Mesendoderm (in vitro differentiated cells): Measurements from ENCODE around the gene FGF2.
A peak's percentile ranks its signal among the peaks of the same experiment; 100 is the strongest.

ENCODE experiments used
- DNase-seq: peaks from one replicate; pipeline ENCODE4 v3.0.0; 2013
- H2AK5ac ChIP-seq: 2 replicates; pipeline ENCODE4 v1.6.1; 2013; ENCODE audit warnings: low read length, inconsistent platforms
- H2BK120ac ChIP-seq: 2 replicates; pipeline ENCODE4 v1.6.1; 2013; ENCODE audit warnings: low read depth, mild to moderate bottlenecking, low read length, moderate library complexity, mixed read lengths
- H2BK15ac ChIP-seq: replicated peaks from 2 replicates; pipeline ENCODE4 v1.6.1; 2013; ENCODE audit warnings: low read depth, mild to moderate bottlenecking, moderate library complexity
- H2BK5ac ChIP-seq: 2 replicates; pipeline ENCODE4 v1.6.1; 2013; ENCODE audit warnings: low read length, inconsistent platforms
- H3K18ac ChIP-seq: 2 replicates; pipeline ENCODE4 v1.6.1; 2013; ENCODE audit warnings: mild to moderate bottlenecking, low read length, mixed read lengths
- H3K23ac ChIP-seq: one replicate; pipeline ENCODE4 v1.6.1; 2013; ENCODE audit warnings: low read length
- H3K27ac ChIP-seq: 2 replicates; pipeline ENCODE4 v1.5.1; 2013; ENCODE audit warnings: low read depth, mild to moderate bottlenecking, inconsistent platforms, low read length, moderate library complexity
- H3K27me3 ChIP-seq: 2 replicates; pipeline ENCODE4 v1.6.1; 2013; ENCODE audit warnings: low read length, control low read depth, mild to moderate bottlenecking, inconsistent platforms; ENCODE audit not compliant: insufficient read depth, poor library complexity
- H3K36me3 ChIP-seq: 2 replicates; pipeline ENCODE4 v1.6.1; 2013; ENCODE audit warnings: low read length, inconsistent platforms; ENCODE audit not compliant: control insufficient read depth, insufficient read depth
- H3K4ac ChIP-seq: one replicate; pipeline ENCODE4 v1.6.1; 2013; ENCODE audit warnings: low read depth, mild to moderate bottlenecking, low read length, moderate library complexity
- H3K4me1 ChIP-seq: 2 replicates; pipeline ENCODE4 v1.6.1; 2013; ENCODE audit warnings: low read depth, low read length, inconsistent platforms; ENCODE audit not compliant: control insufficient read depth
- H3K4me2 ChIP-seq: 2 replicates; pipeline ENCODE4 v1.6.1; 2013; ENCODE audit warnings: low read length
- H3K4me3 ChIP-seq: 2 replicates; pipeline ENCODE4 v1.5.1; 2013; ENCODE audit warnings: mild to moderate bottlenecking, low read length
- H3K56ac ChIP-seq: one replicate; pipeline ENCODE4 v1.6.1; 2013; ENCODE audit warnings: low read length
- H3K79me1 ChIP-seq: 2 replicates; pipeline ENCODE4 v1.6.1; 2013; ENCODE audit warnings: low read length, inconsistent platforms
- H3K79me2 ChIP-seq: 2 replicates; pipeline ENCODE4 v1.6.1; 2013; ENCODE audit warnings: mild to moderate bottlenecking, low read length; ENCODE audit not compliant: control insufficient read depth, insufficient read depth
- H3K9ac ChIP-seq: 2 replicates; pipeline ENCODE4 v1.6.1; 2013; ENCODE audit warnings: low read length, inconsistent platforms
- H4K5ac ChIP-seq: one replicate; pipeline ENCODE4 v1.6.1; 2013; ENCODE audit warnings: low read length
- H4K8ac ChIP-seq: one replicate; pipeline ENCODE4 v1.6.1; 2013; ENCODE audit warnings: low read depth, mild to moderate bottlenecking, control low read depth, low read length, moderate library complexity
- WGBS: extraction: QIAGEN DNeasy Blood & Tissue Kit; methylation state at CpG from one replicate; pipeline ENCODE4 v1.1.7; 2013; ENCODE audit warnings: low lambda C conversion rate, missing lambda C conversion rate; ENCODE audit not compliant: insufficient coverage; ENCODE audit errors: extremely low coverage; 5-methylcytosine and 5-hydroxymethylcytosine counted together

FGF2 gene

DNA sequence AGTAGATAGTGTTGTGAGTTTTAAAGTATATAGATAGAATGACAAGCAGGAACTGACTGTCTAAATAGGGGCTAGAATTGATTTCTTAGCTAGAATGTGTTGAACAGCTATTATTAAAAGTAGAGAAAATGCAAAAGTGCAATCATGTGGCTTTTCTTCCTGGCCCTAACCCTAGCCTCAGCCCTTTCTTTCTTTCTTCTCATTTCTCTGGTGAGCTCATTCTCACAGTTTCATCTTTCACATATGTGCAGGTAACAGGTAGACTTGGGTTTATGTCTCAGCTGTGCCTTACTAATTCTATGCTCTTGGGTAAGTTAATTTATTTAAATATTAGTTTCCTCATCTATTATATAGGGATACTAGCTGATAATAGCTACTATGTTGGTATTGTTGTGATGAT lies 24.9 kb downstream of the FGF2 start:
- H3K4me2 ChIP-seq: no peak overlapping the region
- H3K79me1 ChIP-seq: peaks cover 9% of the 10 kb centered on the region
- DNase-seq: no peak
- H3K27ac ChIP-seq: no peak overlapping the region
- no peak overlapping the region for H2BK5ac ChIP-seq
- no peak overlapping the region for H2BK15ac ChIP-seq
- H3K56ac ChIP-seq: no peak overlapping the region
- no peak overlapping the region for H2AK5ac ChIP-seq
- H4K8ac ChIP-seq: no peak overlapping the region
- H3K79me2 ChIP-seq: peaks cover 66% of the 10 kb centered on the region
- no peaks in the 10 kb centered on the region for H3K36me3 ChIP-seq
- H2BK120ac ChIP-seq: no peak overlapping the region
- no peak overlapping the region for H4K5ac ChIP-seq
- no peak overlapping the region for H3K4me3 ChIP-seq
- no peak overlapping the region for H3K4ac ChIP-seq
- no peak overlapping the region for H3K9ac ChIP-seq
- H3K23ac ChIP-seq: no peak overlapping the region
- peaks cover 8% of the 10 kb centered on the region for H3K4me1 ChIP-seq
- no peak overlapping the region for H3K18ac ChIP-seq
- H3K27me3 ChIP-seq: no peaks in the 10 kb centered on the region

DNA sequence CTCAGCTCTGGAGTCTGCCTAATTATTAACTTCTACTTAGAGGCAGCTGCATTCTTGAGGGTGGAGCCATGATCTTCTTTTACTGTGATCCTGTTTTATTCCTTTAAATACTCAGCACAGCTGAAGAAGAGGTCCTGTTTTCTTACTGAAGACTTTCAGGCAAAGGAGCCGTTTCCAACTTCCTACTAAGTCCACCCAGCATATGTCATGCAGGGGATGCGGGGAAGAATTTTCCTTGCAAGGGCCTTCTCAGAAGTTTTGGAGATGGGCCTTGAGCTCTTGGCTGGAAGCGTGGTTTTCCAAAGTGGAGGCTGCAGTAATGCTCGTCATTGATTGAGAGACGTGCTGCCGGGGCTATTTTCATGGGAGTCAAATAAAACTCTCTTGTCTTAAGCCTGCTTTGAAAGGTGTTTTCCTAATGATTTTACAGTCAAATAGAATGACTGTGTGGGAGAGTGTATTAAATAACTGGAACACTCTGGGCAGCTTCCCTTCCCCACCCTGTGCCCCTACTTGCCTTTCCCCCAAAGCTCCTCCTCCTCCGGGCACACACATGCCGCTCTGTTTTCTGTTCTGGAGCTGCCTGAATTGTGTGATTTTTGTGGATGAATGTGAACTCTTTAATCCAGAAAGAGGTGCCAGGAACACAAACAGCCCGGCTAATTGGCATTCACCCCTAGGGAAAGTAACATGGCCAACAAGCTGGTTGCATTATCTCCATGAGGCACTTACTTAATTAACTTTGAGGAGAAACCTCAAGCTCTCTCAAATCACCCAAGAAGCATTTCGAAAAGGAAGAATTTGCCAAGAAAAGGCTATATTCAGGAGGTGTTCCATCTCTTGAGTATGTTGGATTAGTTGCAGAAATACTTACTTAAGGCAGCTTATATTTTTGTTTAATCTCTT lies 28.1 kb downstream of the FGF2 start:
- Histone ChIP-seq H3K4me1 (peaks cover 8% of the 10 kb centered on the region), H3K4me3 (no peak overlapping the region), H3K56ac (no peak overlapping the region), H3K4ac (no peak overlapping the region), H3K36me3 (no peaks in the 10 kb centered on the region), H4K8ac (no peak overlapping the region), H2BK5ac (no peak overlapping the region), H4K5ac (no peak overlapping the region), H3K27me3 (no peaks in the 10 kb centered on the region), H3K23ac (no peak overlapping the region), H2AK5ac (no peak overlapping the region), H3K18ac (peak overlapping the region; percentile 12), H3K9ac (no peak overlapping the region), H3K4me2 (no peak overlapping the region), H3K27ac (no peak overlapping the region), H2BK120ac (no peak overlapping the region), H3K79me1 (peaks cover 5% of the 10 kb centered on the region), H2BK15ac (no peak overlapping the region), H3K79me2 (peaks cover 57% of the 10 kb centered on the region)
- no peak for DNase-seq
- no CpG with 5 or more reads among the region's 10 CpGs for WGBS

- Histone ChIP-seq H3K27me3 (no peaks in the 10 kb centered on the region), H3K4me1 (peaks cover 8% of the 10 kb centered on the region), H4K5ac (no peak overlapping the region), H3K79me1 (peaks cover 5% of the 10 kb centered on the region), H3K27ac (no peak overlapping the region), H3K36me3 (no peaks in the 10 kb centered on the region), H3K79me2 (peaks cover 60% of the 10 kb centered on the region), H3K4ac (no peak overlapping the region), H3K56ac (no peak overlapping the region), H2BK5ac (no peak overlapping the region), H3K4me3 (no peak overlapping the region), H2BK120ac (no peak overlapping the region), H3K4me2 (no peak overlapping the region), H4K8ac (no peak overlapping the region), H3K9ac (no peak overlapping the region), H3K23ac (no peak overlapping the region), H2BK15ac (no peak overlapping the region), H2AK5ac (no peak overlapping the region), H3K18ac (no peak overlapping the region)
- DNase-seq: no peak
- no CpG with 5 or more reads among the region's 2 CpGs for WGBS
Observed at GRCh38 chr4:122855353-122855890, 28.8 kb downstream of the FGF2 start.

- no peak overlapping the region for H3K56ac ChIP-seq
- H2BK5ac ChIP-seq: no peak overlapping the region
- H4K5ac ChIP-seq: no peak overlapping the region
- no peak overlapping the region for H3K18ac ChIP-seq
- no peak overlapping the region for H3K4me3 ChIP-seq
- no peak overlapping the region for H3K4ac ChIP-seq
- DNase-seq: peak; percentile 49
- H3K27ac ChIP-seq: no peak overlapping the region
- no peak overlapping the region for H2AK5ac ChIP-seq
- H3K4me1 ChIP-seq: peaks cover 8% of the 10 kb centered on the region
- H3K4me2 ChIP-seq: no peak overlapping the region
- no peak overlapping the region for H3K23ac ChIP-seq
- H4K8ac ChIP-seq: no peak overlapping the region
- H3K36me3 ChIP-seq: no peaks in the 10 kb centered on the region
- H3K79me1 ChIP-seq: peaks cover 3% of the 10 kb centered on the region
- no peak overlapping the region for H3K9ac ChIP-seq
- no peak overlapping the region for H2BK120ac ChIP-seq
- WGBS: no CpG with 5 or more reads among the region's 2 CpGs
- H3K27me3 ChIP-seq: no peaks in the 10 kb centered on the region
- H3K79me2 ChIP-seq: peaks cover 61% of the 10 kb centered on the region
- no peak overlapping the region for H2BK15ac ChIP-seq
Observed at GRCh38 chr4:122857160-122857559, 30.5 kb downstream of the FGF2 start.

- Histone ChIP-seq H3K27me3 (no peaks in the 10 kb centered on the region), H3K18ac (no peak overlapping the region), H2AK5ac (no peak overlapping the region), H2BK5ac (no peak overlapping the region), H3K36me3 (no peaks in the 10 kb centered on the region), H4K5ac (no peak overlapping the region), H2BK15ac (no peak overlapping the region), H3K23ac (no peak overlapping the region), H3K4me1 (peaks cover 8% of the 10 kb centered on the region), H3K27ac (no peak overlapping the region), H3K4ac (no peak overlapping the region), H3K56ac (no peak overlapping the region), H2BK120ac (no peak overlapping the region), H3K79me1 (peaks cover 3% of the 10 kb centered on the region), H3K9ac (no peak overlapping the region), H4K8ac (no peak overlapping the region), H3K79me2 (peaks cover 61% of the 10 kb centered on the region), H3K4me3 (no peak overlapping the region), H3K4me2 (no peak overlapping the region)
- no peak for DNase-seq
- no CpG with 5 or more reads among the region's 2 CpGs for WGBS
Observed at GRCh38 chr4:122858705-122859104, 32.1 kb downstream of the FGF2 start.
